Muscle layer of duodenum (tissue), 2 donors: ENCODE results near the gene CLPX.
"Not testable (repeated sequence)": the region's sequence is repeated elsewhere in the genome, so short reads cannot be mapped to it uniquely, and the experiment has no call there.

ENCODE experiments used
- H3K27ac ChIP-seq: one replicate; pipeline ENCODE4 v1.7.0; 2013; ENCODE audit warnings: mild to moderate bottlenecking, low read length
- H3K27me3 ChIP-seq: one replicate; pipeline ENCODE4 v1.7.0; 2013; ENCODE audit warnings: low read depth, mild to moderate bottlenecking, control low read depth, low read length
- H3K36me3 ChIP-seq, 2 donors: one replicate each; pipeline ENCODE4 v1.7.0; 2013; ENCODE audit warnings: low read length in 2 of 2, control low read depth in 1 of 2, mild to moderate bottlenecking in 1 of 2; ENCODE audit not compliant: insufficient read depth in 2 of 2, control insufficient read depth in 1 of 2
- H3K4me1 ChIP-seq, 2 donors: one replicate each; pipeline ENCODE4 v1.7.0; 2013; ENCODE audit warnings: low read length in 2 of 2, mild to moderate bottlenecking in 2 of 2, control low read depth in 1 of 2, moderate library complexity in 1 of 2; ENCODE audit not compliant: insufficient read depth in 2 of 2, control insufficient read depth in 1 of 2
- H3K4me3 ChIP-seq, 2 donors: one replicate each; pipeline ENCODE4 v1.7.0; 2013; ENCODE audit warnings: low read length in 2 of 2, low read depth in 1 of 2, mild to moderate bottlenecking in 1 of 2
- H3K9me3 ChIP-seq, 2 donors: one replicate each; pipeline ENCODE4 v1.7.0; 2013; ENCODE audit warnings: low read length in 2 of 2, control low read depth in 1 of 2, mild to moderate bottlenecking in 1 of 2; ENCODE audit not compliant: control insufficient read depth in 1 of 2
- donor health status: healthy.

CLPX gene

DNA sequence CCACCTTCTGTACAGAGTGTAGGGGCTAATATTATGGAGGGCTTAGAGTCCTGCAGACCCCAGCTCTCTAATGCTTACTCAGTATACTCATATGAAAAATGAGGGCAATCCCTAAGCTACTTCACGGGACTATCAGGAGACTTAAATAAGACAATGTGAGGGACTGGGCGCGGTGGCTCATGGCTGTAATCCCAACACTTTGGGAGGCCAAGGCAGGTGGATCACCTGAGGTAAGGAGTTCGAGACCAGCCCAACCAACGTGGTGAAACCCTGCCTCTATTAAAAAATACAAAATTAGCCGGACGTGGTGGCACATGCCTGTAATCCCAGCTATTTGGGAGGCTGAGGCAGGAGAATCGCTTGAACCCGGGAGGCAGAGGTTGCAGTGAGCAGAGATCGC, 85.3 kb downstream of the CLPX start:
- H3K27ac ChIP-seq, H3K9me3 ChIP-seq: not testable (repeated sequence)

DNA sequence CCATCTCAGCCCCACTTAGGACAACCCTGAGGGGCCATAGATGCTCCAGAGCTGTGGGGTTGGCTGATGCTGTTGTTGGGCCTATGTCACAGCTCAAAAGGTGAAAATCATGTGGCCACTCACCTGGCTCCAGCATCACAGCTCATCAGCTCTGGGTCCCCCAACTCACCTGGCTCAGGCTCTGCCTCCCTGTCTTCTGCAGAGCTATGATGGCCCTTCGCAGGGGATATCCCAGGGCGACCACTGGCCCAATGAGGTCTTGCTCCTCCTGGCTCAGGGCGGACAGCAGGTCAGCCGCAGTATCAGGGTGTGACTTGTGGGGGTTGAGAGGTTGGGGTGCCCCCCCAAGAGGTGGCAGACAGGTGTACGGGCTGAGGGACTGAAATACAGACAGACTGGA, 85.8 kb downstream of the CLPX start:
- no peaks in the 10 kb centered on the region for H3K27me3 ChIP-seq
- H3K9me3 ChIP-seq, result no peaks in the 10 kb centered on the region
- H3K36me3 ChIP-seq, result peaks cover 21 to 42% of the 10 kb centered on the region in 2 donors
- H3K4me3 ChIP-seq, result no peak overlapping the region
- no peak overlapping the region for H3K27ac ChIP-seq
- H3K4me1 ChIP-seq, result no peaks in the 10 kb centered on the region

More for the DNA sequence above, 85.3 kb downstream of the CLPX start:
- H3K27me3 ChIP-seq, H3K4me3 ChIP-seq, H3K4me1 ChIP-seq: not testable (repeated sequence)
- H3K36me3 ChIP-seq, result peaks cover 21 to 43% of the 10 kb centered on the region in 2 donors
